ENCODE data around the gene NCBP3.
A peak's percentile ranks its signal among the peaks of the same experiment; 100 is the strongest.
"Not testable (repeated sequence)": the region's sequence is repeated elsewhere in the genome, so short reads cannot be mapped to it uniquely, and the experiment has no call there.

NCBP3 gene

GRCh38 chr17:3879591-3880417 is 33.8 kb upstream of the NCBP3 start:
- peak; percentile 94 for DNase-seq

GRCh38 chr17:3879186-3879585 is 33.1 kb upstream of the NCBP3 start:
- DNase-seq = peak; percentile 100

DNA sequence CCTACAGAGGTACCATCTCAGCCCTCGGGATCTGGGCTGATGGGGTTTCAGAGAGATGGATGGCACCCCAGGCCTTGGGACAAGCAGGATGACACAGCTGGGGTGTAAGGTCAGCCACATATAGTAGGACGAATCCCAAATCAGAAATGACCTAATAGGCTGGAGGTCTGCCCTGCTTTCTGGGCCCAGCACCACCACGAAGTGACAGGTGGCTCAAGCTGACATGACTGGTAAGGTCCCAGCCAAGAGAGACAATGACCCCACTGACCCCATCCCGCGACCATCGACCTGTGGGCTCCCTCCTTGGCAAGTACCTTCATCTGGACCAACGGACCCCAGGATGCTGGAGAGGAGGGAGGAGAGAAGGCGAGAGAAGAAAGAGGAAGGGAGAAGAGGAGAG is 31.2 kb upstream of the NCBP3 start:
- no peak for DNase-seq

- DNase-seq = no peak
Measured at GRCh38 chr17:3875317-3875716, 29.3 kb upstream of the NCBP3 start.

DNA sequence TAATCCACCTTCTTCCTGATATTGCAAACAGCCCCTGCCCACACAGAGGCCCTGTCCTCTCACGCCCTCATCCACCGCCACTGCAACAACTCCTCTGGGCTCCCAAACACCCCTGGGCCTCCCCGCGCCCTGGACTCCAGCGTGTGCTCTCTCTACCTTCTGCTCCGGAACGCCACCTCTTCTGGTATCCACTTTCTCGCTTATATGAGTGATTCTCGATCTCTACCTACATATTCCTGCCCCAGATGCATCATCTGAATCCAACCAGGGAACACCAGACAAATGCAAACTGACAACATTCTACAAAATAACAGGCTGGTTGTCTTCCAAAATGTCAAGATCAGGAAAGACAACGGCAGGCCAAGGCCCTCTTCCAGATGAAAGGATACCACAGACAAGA is 27.8 kb upstream of the NCBP3 start:
- no peak for DNase-seq

GRCh38 chr17:3870871-3871306 is 24.8 kb upstream of the NCBP3 start:
- no peak for DNase-seq

DNA sequence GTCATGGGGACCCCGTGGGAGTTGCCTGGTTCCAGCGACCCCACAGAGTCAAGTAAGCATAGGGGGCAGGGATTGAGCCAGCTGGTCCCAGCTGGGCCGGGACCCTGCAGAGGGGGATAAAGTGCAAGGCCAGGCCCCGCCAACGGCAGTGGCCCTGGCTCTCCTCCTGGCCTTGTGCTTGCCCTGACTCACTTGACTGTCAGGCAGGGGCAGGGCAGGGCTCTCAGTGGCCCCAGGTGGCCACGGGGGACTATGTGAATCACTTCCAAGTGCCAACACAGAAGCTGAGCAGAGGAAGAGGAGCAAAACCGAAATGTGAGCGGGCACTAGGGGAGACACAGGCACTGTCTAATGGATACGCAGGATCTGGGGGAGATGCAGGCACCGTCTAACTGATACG is 21.6 kb upstream of the NCBP3 start:
- no peak for DNase-seq

DNA sequence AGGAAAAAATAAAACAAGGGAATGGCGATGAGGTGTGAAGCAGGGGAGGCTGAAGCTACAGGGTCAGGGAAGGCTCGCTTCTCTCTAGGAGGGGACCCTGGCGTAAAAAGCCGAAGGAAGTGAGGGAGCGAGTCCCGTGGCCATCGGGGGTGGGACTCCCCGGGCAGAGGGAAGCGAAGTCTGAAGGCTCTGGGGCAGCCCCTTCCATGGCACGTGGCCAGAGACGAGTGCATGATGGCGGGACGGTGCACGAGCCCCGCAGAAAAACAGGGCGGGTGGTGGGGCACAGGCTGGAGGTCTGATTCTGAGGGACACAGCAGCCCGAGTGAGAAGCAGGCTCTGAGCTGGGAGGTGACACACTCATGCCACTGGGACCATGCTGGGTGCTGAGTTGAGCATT is 21.1 kb upstream of the NCBP3 start:
- no peak for DNase-seq

DNA sequence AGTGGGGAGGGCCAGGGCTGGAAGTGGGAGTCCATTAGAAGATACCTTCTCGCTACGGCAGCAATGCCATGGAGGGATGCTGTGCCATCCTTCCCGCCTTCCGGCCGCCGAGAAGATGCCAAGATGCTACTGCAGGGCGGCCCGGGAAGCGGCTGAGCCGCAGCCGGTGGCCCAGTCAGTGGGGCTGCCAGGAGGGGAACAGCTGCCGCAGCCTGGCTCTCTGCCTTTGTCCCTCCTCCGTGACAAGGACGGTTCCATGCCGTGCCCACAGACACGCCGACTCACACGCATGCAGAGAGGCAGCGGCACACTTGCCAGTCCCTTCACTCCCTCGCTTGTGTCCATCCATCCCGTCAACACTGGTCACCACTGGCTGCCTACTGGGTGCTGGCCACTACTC is 20.2 kb upstream of the NCBP3 start:
- DNase-seq = no peak

GRCh38 chr17:3865176-3865575 is 19.1 kb upstream of the NCBP3 start:
- DNase-seq = no peak

DNA sequence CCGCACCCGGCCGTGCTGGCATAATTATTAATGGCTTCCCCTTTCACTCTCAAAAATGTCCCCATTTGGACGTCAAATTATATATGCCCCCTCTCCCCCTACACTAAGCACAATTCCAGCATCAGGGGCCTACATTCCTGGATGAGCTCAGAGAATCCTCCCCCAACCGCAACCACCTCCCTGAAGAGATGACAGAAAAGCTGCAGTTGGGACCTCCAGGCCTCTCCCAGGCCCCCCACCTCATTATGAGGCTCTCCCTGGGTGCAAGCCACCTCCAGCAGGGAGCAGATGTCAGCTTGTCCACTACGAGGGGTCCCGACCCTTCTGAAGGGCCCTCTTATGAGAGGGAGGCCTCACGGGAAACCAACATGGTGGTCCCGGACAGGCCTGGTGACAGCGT is 18.5 kb upstream of the NCBP3 start:
- DNase-seq = no peak

DNA sequence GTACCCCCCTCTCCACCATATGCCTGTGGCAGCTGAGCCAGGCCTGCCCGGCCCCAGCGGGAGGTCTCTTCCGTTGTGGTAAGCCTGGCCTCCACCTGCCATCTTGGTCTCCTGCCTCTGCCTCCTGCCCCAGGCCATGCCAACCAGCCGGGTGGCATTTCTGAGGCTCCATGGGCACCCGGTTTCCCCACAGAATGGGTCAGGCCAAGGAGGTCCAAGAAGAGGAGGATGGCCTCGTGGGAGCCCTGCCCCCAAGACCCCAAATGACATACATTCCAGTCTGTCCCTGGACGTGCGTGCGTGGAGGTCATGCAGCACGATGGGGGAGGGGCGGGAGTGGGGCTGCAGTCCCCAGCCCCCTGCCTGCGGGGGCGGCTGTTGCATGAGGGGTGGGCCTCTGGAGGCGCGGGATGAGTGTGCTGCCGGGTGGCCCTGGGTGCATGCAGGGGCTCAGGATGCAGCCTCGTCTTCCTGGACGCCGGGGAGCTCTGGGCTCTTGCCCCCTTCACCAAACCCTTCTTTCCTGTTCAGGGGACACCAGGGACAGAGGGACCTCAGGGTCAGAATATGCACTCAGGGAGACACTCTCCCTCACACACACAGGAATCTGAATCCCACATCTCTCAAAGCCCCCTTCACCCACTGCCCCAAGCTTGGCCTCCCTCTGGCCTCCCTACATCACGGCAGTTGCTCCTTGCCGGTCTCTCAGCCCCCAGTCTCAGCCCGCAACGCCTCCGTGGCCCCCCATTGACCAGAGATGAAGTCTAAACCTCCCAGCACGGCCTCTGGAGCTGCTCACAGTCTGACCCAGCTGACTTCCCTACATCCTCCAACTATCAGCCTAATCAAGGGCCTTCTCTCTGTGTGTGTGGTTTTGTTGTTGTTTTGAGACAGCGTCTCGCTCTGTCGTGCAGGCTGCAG is 16.0 kb upstream of the NCBP3 start:
- DNase-seq = no peak

DNA sequence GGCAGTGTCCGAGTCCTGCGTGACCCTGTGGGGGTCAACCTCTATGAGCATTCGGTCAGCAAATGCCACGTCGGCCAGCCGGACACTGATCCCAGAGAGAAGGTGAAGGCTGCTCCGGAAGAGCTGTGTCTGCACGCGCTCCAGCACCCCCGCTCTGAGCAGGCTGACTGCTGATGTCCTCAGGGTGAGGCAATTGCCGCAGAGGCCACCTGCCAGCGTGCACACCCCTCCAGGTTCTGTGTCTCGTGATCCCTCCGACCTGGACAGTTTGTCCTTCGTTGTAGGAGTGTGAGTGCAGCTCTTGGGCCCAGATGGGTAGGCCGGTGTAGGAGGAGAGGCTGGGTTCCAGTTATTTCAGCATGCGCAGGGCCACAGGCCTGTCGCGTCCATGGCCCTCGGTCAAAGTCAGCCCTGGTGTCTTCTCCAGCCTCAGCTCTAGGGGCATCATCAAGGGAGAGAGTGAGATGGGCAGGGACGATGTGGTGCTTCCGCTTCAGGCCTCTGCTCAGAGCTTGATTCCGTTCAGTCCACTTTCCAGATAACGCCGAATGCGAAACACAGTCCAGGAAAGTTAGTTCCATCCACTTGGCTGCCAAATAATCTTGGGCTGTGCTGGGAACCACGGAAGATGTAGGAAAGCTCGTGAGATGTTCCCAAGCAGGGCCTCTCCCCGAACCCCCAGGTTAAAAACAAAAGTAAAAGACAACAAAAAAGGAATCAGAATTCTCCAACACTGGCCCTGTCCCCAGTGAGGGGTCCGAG is 15.1 kb upstream of the NCBP3 start:
- no peak for DNase-seq

- DNase-seq = no peak
Measured at GRCh38 chr17:3859940-3860339, 13.9 kb upstream of the NCBP3 start.

GRCh38 chr17:3857261-3858105 is 11.4 kb upstream of the NCBP3 start:
- no peak for DNase-seq

- not testable (repeated sequence) for DNase-seq
Measured at GRCh38 chr17:3854204-3854603, 8.2 kb upstream of the NCBP3 start.

DNA sequence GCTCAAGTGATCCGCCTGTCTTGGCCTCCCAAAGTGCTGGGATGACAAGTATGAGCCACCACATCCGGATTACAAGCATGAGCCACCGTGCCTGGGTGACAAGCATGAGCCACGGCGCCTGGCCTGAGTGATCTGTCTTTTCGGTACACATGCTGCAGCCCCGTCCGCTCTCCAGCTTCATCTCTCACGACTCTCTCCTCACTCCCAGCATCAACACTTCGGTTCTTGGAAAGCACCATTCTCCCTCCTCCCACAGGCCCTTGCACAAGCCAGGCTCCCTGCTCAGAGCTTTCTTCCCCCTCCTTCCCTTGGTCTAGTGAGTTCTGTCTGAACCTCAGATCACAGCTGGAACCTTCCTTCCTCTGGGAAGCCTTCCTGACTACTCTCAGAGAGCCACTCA is 6.5 kb upstream of the NCBP3 start:
- DNase-seq = no peak

GRCh38 chr17:3851461-3852100 is 5.5 kb upstream of the NCBP3 start:
- no peak for DNase-seq

DNA sequence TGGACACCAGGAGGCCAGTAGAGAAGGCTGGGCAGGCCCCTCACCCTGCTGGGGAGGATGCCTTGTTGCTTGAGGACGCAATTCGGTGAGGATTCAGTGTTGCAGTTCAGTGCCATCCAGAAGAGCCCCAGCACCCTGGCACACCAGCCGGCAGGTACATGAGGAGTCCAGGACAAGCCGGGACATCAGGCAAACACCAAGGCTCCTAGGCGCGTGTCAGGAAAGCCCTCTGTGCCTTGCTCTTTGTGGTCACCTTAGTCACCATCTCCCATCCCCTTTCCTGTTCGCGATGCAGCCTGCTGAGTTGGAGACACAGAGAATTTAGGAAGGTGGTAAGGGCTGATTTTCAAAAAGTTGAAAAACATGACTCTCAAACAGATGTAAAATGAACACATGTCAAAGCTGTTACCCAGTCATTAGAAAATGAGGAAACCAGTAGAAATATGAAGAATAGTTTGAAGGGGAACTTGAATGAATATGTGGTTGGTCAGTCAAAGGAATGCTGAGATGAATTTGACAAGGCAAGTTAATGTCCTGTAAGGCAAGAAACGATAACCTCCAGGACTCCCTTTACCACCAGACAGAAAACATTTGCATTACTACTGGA is 2.3 kb upstream of the NCBP3 start:
- DNase-seq = no peak

DNA sequence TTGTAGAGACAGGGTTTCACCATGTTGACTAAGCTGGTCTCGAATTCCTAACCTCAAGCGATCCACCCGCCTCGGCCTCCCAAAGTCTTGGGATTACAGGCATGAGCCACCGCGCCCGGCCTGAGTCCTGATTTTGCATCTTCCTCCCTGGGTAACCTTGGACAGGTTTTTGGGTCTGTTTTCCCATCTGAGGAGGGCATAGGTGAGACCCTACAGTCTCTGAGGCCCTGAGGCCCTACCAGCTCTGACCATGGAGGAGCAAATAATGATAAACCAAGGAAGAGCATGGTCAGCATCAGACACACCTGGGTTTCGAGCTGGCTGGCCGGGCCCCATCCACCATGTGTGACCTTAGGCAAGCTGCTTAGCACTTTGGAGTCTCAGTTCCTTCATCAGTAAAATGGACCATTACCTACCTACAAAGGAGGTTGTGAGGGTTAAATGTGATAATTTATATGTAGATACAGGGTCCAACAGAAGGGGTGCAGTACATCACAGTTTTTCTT is 1.2 kb upstream of the NCBP3 start:
- no peak for DNase-seq
